ENCODE measurements around the gene ADRM1.

Gene ADRM1

GRCh38 chr20:62321521-62321948 is 18.7 kb downstream of the ADRM1 start:
- DNase-seq (ENCODE audit: low read depth): no peak
- H3K4me3 ChIP-seq (ENCODE audit: low read length): no peak overlapping the region
- no peak for TF ChIP-seq CTCF (conservative IDR thresholded peaks at IDR 0.05; ENCODE audit: low read depth, low read length)

DNA sequence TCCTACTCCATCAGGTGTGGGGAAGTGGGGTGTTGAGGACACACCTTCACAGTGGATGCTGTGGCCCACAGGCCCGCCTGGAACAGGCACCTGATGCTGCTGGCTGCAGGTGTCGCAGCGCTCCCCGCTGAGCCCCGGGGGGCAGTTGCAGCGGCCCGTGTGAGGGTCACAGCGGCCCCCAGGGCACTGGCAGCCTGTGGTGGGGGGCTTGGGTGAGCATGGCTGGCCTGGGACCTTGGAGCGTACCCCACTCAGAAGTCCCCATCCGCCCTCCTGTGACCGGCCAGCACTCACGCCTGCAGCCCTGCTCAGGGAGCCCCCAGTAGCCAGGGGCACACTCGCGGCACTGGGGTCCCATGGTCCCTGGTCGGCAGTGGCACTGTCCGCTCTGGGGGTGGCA is 19.2 kb downstream of the ADRM1 start:
- no peak for DNase-seq (ENCODE audit: low read depth)
- H3K4me3 ChIP-seq (ENCODE audit: low read length): no peak overlapping the region
- TF ChIP-seq CTCF (conservative IDR thresholded peaks at IDR 0.05; ENCODE audit: low read depth, low read length): no peak

GRCh38 chr20:62322492-62323041 is 19.8 kb downstream of the ADRM1 start:
- H3K4me3 ChIP-seq (ENCODE audit: low read length): no peak overlapping the region
- no peak for TF ChIP-seq CTCF (conservative IDR thresholded peaks at IDR 0.05; ENCODE audit: low read depth, low read length)
- no peak for DNase-seq (ENCODE audit: low read depth)

GRCh38 chr20:62323146-62323979 is 20.6 kb downstream of the ADRM1 start:
- H3K4me3 ChIP-seq (ENCODE audit: low read length): no peak overlapping the region
- TF ChIP-seq CTCF (conservative IDR thresholded peaks at IDR 0.05; ENCODE audit: low read depth, low read length): no peak
- DNase-seq (ENCODE audit: low read depth): no peak

DNA sequence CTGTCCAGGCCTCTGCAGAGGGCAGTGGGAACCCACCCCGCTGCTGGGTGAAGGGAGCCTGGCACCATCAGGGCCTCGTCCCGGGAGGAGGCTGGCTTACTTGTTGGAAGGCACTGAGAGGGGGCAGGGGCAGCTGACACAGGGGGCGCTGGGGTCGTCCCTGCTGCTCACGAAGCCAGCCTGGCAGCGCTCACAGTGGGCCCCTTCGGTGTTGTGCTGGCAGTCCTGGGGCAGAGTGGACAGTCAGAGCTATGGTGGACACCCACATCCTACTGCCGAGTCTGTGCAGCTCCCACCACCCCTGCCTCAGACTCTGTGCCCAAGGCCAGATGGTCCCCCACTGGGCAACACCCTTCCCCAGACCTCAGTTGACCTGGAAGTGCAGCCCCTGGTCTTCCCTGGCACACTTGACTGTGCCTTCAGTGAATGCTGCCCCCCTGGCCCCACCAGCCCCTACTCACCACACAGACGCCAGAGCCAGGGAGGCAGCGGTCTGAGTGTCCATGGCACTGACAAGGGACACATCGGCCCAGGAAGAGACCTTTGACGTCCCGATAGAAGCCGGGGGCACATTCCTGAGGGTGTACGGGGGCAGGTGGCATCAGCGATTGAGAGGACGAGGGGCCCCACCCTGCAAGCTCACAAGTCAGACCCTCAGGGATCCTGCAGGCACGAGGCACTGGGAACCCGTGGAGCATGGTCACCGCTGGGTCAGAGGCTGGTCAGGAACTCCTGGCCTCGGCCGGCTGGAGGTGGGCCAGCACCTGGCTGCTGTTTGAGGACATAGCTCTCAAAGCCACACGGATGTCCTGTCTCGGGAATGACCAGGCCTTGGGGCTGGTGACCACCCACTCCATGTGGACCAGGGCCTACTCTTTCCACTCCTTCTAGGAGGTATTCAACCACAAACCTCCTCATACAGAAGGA is 21.4 kb downstream of the ADRM1 start:
- TF ChIP-seq CTCF (conservative IDR thresholded peaks at IDR 0.05; ENCODE audit: low read depth, low read length): no peak
- H3K4me3 ChIP-seq (ENCODE audit: low read length): no peak overlapping the region
- no peak for DNase-seq (ENCODE audit: low read depth)

DNA sequence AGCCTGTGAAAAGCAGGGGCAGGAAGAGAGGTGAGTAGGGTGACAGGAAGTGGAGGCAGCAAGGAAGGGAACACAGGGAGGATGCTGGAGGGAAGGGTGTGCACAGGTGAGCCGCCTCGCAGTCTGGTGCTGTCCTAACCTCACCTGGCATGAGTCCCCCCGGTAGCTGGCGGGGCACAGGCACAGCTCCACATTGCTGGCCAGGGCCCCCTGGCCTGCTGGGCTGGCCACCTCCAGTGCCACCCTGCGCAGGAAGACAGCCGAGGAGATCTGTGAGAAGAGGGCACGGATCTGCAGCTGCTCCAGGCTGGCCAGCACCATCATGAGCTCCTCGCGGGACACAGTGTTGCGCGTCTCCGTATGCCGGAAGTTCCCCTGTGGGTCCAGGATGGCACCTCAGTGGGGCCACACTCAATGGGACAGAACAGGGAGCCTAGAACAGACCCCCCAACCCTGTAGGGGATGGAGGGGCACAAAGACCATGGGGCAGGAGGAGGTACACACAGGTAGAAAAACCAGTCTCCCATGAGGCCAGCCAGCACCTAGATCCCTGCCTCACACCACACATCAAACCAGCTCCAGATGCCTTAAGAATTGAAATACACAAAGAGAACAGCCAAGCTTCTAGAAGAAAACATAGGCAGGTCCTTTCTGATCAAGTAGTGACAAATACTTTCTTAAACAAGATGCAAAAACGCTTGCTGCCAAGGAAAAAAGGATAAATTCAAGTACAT is 22.5 kb downstream of the ADRM1 start:
- no peak for TF ChIP-seq CTCF (conservative IDR thresholded peaks at IDR 0.05; ENCODE audit: low read depth, low read length)
- DNase-seq (ENCODE audit: low read depth): no peak
- H3K4me3 ChIP-seq (ENCODE audit: low read length): no peak overlapping the region
